DND-41 (cell line): ENCODE measurements around the gene GRK3.

Experiments
- CTCF ChIP-seq: IDR thresholded peaks from 2 replicates; pipeline ENCODE4 v1.5.1; 2012; ENCODE audit warnings: borderline replicate concordance, low read length, moderate library complexity, mild to moderate bottlenecking; ENCODE audit not compliant: poor library complexity, severe bottlenecking; ENCODE audit errors: extremely low read depth
- EZH2 ChIP-seq: IDR thresholded peaks from 3 replicates; pipeline ENCODE4 v1.6.1; 2012; ENCODE audit warnings: borderline replicate concordance, low read depth, mild to moderate bottlenecking, moderate library complexity, low read length, inconsistent platforms; ENCODE audit not compliant: severe bottlenecking

- TF ChIP-seq CTCF: no peak
- TF ChIP-seq EZH2: no peak
Observed at GRCh38 chr22:25626624-25626990, 62.1 kb downstream of the GRK3 start.
